ENCODE data around the gene GABBR2. TPM values are rescaled to one million over a fixed set of nuclear protein-coding genes. Genes with fewer than 3 reads are reported as not detected.

GABBR2 gene
- total RNA-seq, 1 donor from 2014 or later: not detected

GRCh38 chr9:98399950-98400683 is 308.6 kb downstream of the GABBR2 start:
- Mint-ChIP-seq H3K27me3 (ENCODE audit: unreplicated experiment) (peaks cover 27% of the 10 kb centered on the region), H3K4me1 (ENCODE audit: unreplicated experiment) (no peaks in the 10 kb centered on the region), H3K4me3 (ENCODE audit: unreplicated experiment) (no peak overlapping the region), H3K27ac (ENCODE audit: unreplicated experiment) (no peak overlapping the region), H3K9me3 (ENCODE audit: unreplicated experiment) (no peaks in the 10 kb centered on the region), H3K36me3 (ENCODE audit: unreplicated experiment) (no peaks in the 10 kb centered on the region)
- TF ChIP-seq, protein P1, sequence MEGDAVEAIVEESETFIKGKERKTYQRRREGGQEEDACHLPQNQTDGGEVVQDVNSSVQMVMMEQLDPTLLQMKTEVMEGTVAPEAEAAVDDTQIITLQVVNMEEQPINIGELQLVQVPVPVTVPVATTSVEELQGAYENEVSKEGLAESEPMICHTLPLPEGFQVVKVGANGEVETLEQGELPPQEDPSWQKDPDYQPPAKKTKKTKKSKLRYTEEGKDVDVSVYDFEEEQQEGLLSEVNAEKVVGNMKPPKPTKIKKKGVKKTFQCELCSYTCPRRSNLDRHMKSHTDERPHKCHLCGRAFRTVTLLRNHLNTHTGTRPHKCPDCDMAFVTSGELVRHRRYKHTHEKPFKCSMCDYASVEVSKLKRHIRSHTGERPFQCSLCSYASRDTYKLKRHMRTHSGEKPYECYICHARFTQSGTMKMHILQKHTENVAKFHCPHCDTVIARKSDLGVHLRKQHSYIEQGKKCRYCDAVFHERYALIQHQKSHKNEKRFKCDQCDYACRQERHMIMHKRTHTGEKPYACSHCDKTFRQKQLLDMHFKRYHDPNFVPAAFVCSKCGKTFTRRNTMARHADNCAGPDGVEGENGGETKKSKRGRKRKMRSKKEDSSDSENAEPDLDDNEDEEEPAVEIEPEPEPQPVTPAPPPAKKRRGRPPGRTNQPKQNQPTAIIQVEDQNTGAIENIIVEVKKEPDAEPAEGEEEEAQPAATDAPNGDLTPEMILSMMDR (IDR thresholded peaks at IDR 0.05): no peak
- no peak for DNase-seq (ENCODE audit: extremely low spot score, unreplicated experiment)

- Mint-ChIP-seq H3K27me3 (ENCODE audit: unreplicated experiment) (peaks cover 10% of the 10 kb centered on the region), H3K36me3 (ENCODE audit: unreplicated experiment) (no peaks in the 10 kb centered on the region), H3K4me3 (ENCODE audit: unreplicated experiment) (no peak overlapping the region)
Observed at GRCh38 chr9:98396656-98397055, 312.1 kb downstream of the GABBR2 start.

DNA sequence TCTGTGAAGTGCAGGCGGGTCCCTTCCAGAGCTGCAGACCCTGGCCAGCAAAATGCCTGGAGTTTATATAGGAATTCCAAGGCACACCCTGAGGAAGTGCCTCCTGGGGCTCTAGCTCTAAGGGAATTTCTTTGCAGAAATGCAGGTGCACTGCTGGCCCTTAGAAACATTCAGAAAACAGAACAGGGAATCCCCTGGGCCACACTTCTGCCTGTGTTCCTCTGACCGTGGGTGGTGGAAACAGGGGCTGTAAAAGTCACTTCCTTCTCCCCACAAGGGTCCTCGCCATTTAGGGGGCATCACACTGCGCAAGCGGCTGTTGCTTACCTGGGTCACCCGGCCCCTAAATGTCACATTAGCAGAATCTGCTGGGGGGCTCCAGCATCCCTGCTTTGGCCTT is 312.5 kb downstream of the GABBR2 start:
- Mint-ChIP-seq H3K27me3 (ENCODE audit: unreplicated experiment) (peaks cover 10% of the 10 kb centered on the region), H3K27ac (ENCODE audit: unreplicated experiment) (no peak overlapping the region), H3K4me3 (ENCODE audit: unreplicated experiment) (no peak overlapping the region), H3K4me1 (ENCODE audit: unreplicated experiment) (no peaks in the 10 kb centered on the region), H3K36me3 (ENCODE audit: unreplicated experiment) (no peaks in the 10 kb centered on the region), H3K9me3 (ENCODE audit: unreplicated experiment) (peaks cover 4% of the 10 kb centered on the region)
- DNase-seq (ENCODE audit: extremely low spot score, unreplicated experiment): no peak
- TF ChIP-seq, protein P1 (IDR thresholded peaks at IDR 0.05): no peak

More at GRCh38 chr9:98396656-98397055, 312.1 kb downstream of the GABBR2 start:
- no peak for DNase-seq (ENCODE audit: extremely low spot score, unreplicated experiment)
- TF ChIP-seq, protein P1 (IDR thresholded peaks at IDR 0.05): no peak
- no peak overlapping the region for H3K27ac Mint-ChIP-seq (ENCODE audit: unreplicated experiment)
- H3K9me3 Mint-ChIP-seq (ENCODE audit: unreplicated experiment): peaks cover 4% of the 10 kb centered on the region
- H3K4me1 Mint-ChIP-seq (ENCODE audit: unreplicated experiment): no peaks in the 10 kb centered on the region

GRCh38 chr9:98391867-98392266 is 316.9 kb downstream of the GABBR2 start:
- Mint-ChIP-seq H3K27me3 (ENCODE audit: unreplicated experiment) (no peaks in the 10 kb centered on the region), H3K4me1 (ENCODE audit: unreplicated experiment) (no peaks in the 10 kb centered on the region), H3K36me3 (ENCODE audit: unreplicated experiment) (no peaks in the 10 kb centered on the region), H3K9me3 (ENCODE audit: unreplicated experiment) (peaks cover 4% of the 10 kb centered on the region), H3K27ac (ENCODE audit: unreplicated experiment) (no peak overlapping the region), H3K4me3 (ENCODE audit: unreplicated experiment) (no peak overlapping the region)
- DNase-seq (ENCODE audit: extremely low spot score, unreplicated experiment): no peak
- TF ChIP-seq, protein P1 (IDR thresholded peaks at IDR 0.05): no peak

GRCh38 chr9:98391406-98391805 is 317.3 kb downstream of the GABBR2 start:
- no peak overlapping the region for H3K27ac Mint-ChIP-seq (ENCODE audit: unreplicated experiment)
- no peaks in the 10 kb centered on the region for H3K4me1 Mint-ChIP-seq (ENCODE audit: unreplicated experiment)
- H3K4me3 Mint-ChIP-seq (ENCODE audit: unreplicated experiment): no peak overlapping the region
- H3K36me3 Mint-ChIP-seq (ENCODE audit: unreplicated experiment): no peaks in the 10 kb centered on the region
- peaks cover 4% of the 10 kb centered on the region for H3K9me3 Mint-ChIP-seq (ENCODE audit: unreplicated experiment)
- DNase-seq (ENCODE audit: extremely low spot score, unreplicated experiment): no peak
- no peaks in the 10 kb centered on the region for H3K27me3 Mint-ChIP-seq (ENCODE audit: unreplicated experiment)
- TF ChIP-seq, protein P1 (IDR thresholded peaks at IDR 0.05): no peak
